Measurements from ENCODE around the gene DMRTB1. TPM values are rescaled to one million over a fixed set of nuclear protein-coding genes. Genes with fewer than 3 reads are reported as not detected.

Gene DMRTB1
- total and polyA plus RNA-seq, 9 of the 15 experiments (the other 6 are each of a cell fraction or from before 2014, with no cell fraction given) = 0.06 to 0.35 (median 0.13) TPM; not detected in 3

DNA sequence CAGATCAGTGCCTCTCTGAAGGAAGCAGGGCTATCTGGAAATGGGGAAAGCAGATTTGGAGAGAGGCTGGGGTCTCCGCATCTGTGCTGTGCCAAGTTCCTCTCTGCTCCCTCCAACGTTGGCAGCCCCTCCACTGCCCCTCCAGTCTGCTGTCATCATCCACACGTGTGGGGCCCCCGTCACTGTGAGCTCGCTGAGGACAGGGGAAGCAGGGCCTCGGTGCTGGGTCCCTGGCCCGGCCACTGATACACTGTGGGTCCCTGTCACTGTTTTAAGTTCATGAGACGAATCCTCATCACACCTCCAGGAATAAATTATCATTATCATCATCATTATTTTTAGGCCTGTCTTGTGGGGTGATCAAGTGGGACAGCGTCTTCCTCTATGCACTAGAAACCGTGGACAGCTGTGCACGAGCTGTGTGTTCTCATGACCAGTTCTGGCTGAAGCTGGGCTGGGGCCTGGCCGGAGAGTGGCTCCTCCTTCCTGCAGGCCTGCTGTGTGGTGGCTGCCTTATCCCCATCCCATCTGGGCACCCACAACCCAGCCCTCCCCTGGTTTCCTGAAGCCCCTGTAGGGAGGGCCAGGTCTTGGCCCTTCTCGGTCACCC lies 52.2 kb downstream of the DMRTB1 start (continued):
- TF ChIP-seq, protein P1, sequence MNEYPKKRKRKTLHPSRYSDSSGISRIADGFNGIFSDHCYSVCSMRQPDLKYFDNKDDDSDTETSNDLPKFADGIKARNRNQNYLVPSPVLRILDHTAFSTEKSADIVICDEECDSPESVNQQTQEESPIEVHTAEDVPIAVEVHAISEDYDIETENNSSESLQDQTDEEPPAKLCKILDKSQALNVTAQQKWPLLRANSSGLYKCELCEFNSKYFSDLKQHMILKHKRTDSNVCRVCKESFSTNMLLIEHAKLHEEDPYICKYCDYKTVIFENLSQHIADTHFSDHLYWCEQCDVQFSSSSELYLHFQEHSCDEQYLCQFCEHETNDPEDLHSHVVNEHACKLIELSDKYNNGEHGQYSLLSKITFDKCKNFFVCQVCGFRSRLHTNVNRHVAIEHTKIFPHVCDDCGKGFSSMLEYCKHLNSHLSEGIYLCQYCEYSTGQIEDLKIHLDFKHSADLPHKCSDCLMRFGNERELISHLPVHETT (CRISPR knock-in tag; conservative IDR thresholded peaks at IDR 0.05 in 1 of 2, IDR thresholded peaks at IDR 0.05 in 1 of 2) = no peak

DNA sequence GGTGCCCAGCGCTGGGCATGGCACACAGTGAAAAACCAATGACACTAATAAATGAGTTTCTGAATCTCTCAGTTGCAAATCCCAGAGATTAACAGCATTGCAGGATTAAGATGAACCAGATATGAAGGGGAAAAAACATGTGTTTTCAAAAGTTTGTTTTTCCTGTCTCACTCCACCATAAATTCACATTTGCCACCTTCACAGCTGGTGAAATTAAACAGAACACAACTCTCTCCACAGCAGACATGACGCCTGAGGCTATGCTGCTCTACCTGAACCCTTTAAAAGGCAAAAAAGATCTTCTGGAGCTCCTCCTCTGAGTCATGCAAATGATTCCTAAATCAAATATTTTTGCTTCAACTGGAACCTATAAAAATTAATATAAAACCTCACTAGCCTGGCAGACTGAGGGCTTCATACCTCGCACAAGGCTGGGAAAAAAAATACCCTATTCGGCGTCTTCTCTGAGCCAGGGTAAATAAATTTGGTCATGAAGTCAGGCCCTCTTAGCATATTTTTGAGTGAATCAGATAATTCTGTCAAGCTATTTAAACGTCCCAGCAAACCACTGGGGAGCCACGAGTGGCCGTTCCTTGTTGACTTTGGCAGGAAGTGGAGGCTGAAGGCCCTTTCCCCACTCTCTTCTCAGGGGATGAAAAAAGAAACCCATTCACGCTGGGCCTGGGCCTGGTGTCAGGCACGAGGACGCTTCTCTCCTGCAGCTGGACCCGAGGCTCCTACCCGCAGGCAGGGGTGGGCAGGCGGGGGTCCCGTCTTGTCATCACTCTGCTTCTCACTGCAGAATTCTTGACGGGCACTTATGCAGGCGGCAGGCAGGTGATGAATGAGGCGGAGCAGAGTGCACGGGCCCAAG lies 53.0 kb downstream of the DMRTB1 start:
- Histone ChIP-seq H3K36me3 (ENCODE audit: control insufficient read depth, insufficient read depth, low read length) (no peaks in the 10 kb centered on the region), H3K9me1 (ENCODE audit: control insufficient read depth, insufficient read depth, low read length) (peaks cover 4% of the 10 kb centered on the region), H2AFZ (ENCODE audit: low read depth, low read length) (no peak overlapping the region), H3K4me2 (ENCODE audit: insufficient read depth, low read length) (no peak overlapping the region), H3K4me1 (replicated peaks in 1 of 2; ENCODE audit: control insufficient read depth in 2 of 2, insufficient read depth in 2 of 2, low read length in 2 of 2) (peaks cover 0 to 15% of the 10 kb centered on the region in 2 experiments; a peak in 1 of 5 replicates), H3K9ac (ENCODE audit: insufficient read depth in 1 of 2, low read depth in 2 of 2, low read length in 2 of 2) (peak overlapping the region in 1 of 2 experiments; percentile 26; a peak in 1 of 4 replicates), H3K9me3 (replicated peaks; ENCODE audit: control insufficient read depth, insufficient read depth, low read depth, low read length) (no peaks in the 10 kb centered on the region), H4K20me1 (replicated peaks; ENCODE audit: control insufficient read depth, insufficient read depth, low read length) (no peaks in the 10 kb centered on the region; the same call in none of the 2 replicates), H3K4me3 (no peak overlapping the region), H3K27me3 (ENCODE audit: control insufficient read depth in 2 of 2, insufficient read depth in 2 of 2, low read length in 2 of 2) (peaks cover 38 to 91% of the 10 kb centered on the region in 2 experiments; a peak in 4 of 5 replicates), H3K79me2 (ENCODE audit: control insufficient read depth, insufficient read depth, low read length) (no peaks in the 10 kb centered on the region), H3K27ac (ENCODE audit: extremely low read depth, low read depth, low read length) (no peak overlapping the region)
- ChIA-PET CTCF (ENCODE audit: low intra/inter-chr PET ratio) (no interaction called here), POLR2A (no interaction called here)
- WGBS (ENCODE audit: insufficient coverage, low coverage, missing lambda C conversion rate) = 3% methylated on average over 19 of the region's 19 CpGs
- in situ Hi-C loops (cut with MboI) = no loop called here
- no peak for DNase-seq (ENCODE audit: extremely low read depth in 1 of 4, low spot score in 3 of 4)
- intact Hi-C loops (cut with micrococcal nuclease) = no loop called here
- FAIRE-seq = peak; percentile 15
- no peak for ATAC-seq
- BruUV-seq (replicated peaks) = no TSS peak
- no peak for TF ChIP-seq ZNF583 (CRISPR knock-in tag; IDR thresholded peaks at IDR 0.05)
- TF ChIP-seq TEAD1 (CRISPR knock-in tag; IDR thresholded peaks at IDR 0.05) = no peak
- TF ChIP-seq MYNN (IDR thresholded peaks at IDR 0.05) = no peak
- TF ChIP-seq MYNN (CRISPR knock-in tag; IDR thresholded peaks at IDR 0.05) = no peak
- no peak for TF ChIP-seq NCOA2 (IDR thresholded peaks at IDR 0.05; ENCODE audit: partially characterized antibody in 2 of 2)
- TF ChIP-seq EHMT2 (IDR thresholded peaks at IDR 0.05) = no peak
- no peak for TF ChIP-seq MTF1 (CRISPR knock-in tag; IDR thresholded peaks at IDR 0.05; ENCODE audit: borderline replicate concordance)
- no peak for TF ChIP-seq MAFF (IDR thresholded peaks at IDR 0.05; ENCODE audit: low read length)
- TF ChIP-seq CBX2 (IDR thresholded peaks at IDR 0.05; ENCODE audit: insufficient read depth, low read length, poor library complexity, severe bottlenecking) = no peak
- no peak for TF ChIP-seq PHTF2 (CRISPR knock-in tag; IDR thresholded peaks at IDR 0.05)
- TF ChIP-seq DMBX1 (CRISPR knock-in tag; IDR thresholded peaks at IDR 0.05; ENCODE audit: borderline replicate concordance) = no peak
- TF ChIP-seq FUS (optimal IDR thresholded peaks at IDR 0.05; ENCODE audit: low read depth, low read length) = no peak
- no peak for TF ChIP-seq FOXJ3 (CRISPR knock-in tag; IDR thresholded peaks at IDR 0.05)
- TF ChIP-seq ZEB2 (IDR thresholded peaks at IDR 0.05) = no peak
- TF ChIP-seq SETDB1 (IDR thresholded peaks at IDR 0.05; ENCODE audit: low read length) = no peak

All from K562 (cell line).